Measurements from ENCODE around the gene BTBD7. TPM values are rescaled to one million over a fixed set of nuclear protein-coding genes. Genes with fewer than 3 reads are reported as not detected.
"Not testable (repeated sequence)": the region's sequence is repeated elsewhere in the genome, so short reads cannot be mapped to it uniquely, and the experiment has no call there.

Gene BTBD7
- total RNA-seq, 1 donor from 2014 or later: 53.2 TPM

DNA sequence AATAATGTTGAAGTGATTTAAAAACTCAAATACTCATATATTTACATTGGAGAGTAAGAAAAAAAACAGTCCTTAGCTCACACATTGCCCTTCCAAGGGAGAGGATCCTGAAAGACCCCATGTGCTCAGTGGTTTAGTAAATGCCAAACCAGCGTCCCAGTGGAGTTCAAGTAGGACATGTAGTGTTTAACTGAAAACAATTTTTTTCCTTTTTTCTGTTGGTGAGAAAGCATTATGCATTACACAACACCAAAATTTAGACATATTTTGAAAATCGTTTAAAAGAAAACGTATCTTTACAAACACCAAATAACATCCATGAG lies 92.2 kb downstream of the BTBD7 start:
- Histone ChIP-seq H3K27ac (ENCODE audit: low read depth, low read length) (peak overlapping the region; percentile 71), H4K20me1 (ENCODE audit: insufficient read depth, low read length) (no peaks in the 10 kb centered on the region), H3K4me2 (ENCODE audit: low read length) (peak overlapping the region; percentile 62), H3K9ac (ENCODE audit: low read length) (peak overlapping the region; percentile 12), H3K79me2 (ENCODE audit: insufficient read depth, low read length) (no peaks in the 10 kb centered on the region), H3K4me3 (ENCODE audit: insufficient read depth, low read depth, low read length) (peak overlapping the region; percentile 26), H3K9me3 (ENCODE audit: insufficient read depth, low read depth, low read length) (no peaks in the 10 kb centered on the region), H2AFZ (ENCODE audit: low read depth, low read length) (no peak overlapping the region), H3K27me3 (ENCODE audit: insufficient read depth, low read length) (no peaks in the 10 kb centered on the region), H3K36me3 (ENCODE audit: insufficient read depth, low read length) (peaks cover 16% of the 10 kb centered on the region), H3K4me1 (ENCODE audit: insufficient read depth, low read length) (peaks cover 10% of the 10 kb centered on the region)
- Mint-ChIP-seq H3K27ac (ENCODE audit: unreplicated experiment) (peak overlapping the region; percentile 38), H3K9me3 (ENCODE audit: unreplicated experiment) (no peaks in the 10 kb centered on the region), H3K4me3 (ENCODE audit: unreplicated experiment) (peak overlapping the region; percentile 8), H3K27me3 (ENCODE audit: low read depth, unreplicated experiment) (no peaks in the 10 kb centered on the region), H3K36me3 (ENCODE audit: low read depth, unreplicated experiment) (peaks cover 16% of the 10 kb centered on the region), H3K4me1 (ENCODE audit: low read depth, unreplicated experiment) (peaks cover 17% of the 10 kb centered on the region)
- no peak for DNase-seq (ENCODE audit: low read depth)
- no peak for FAIRE-seq
- no peak for TF ChIP-seq EZH2 (IDR thresholded peaks at IDR 0.05; ENCODE audit: insufficient read depth, low read length)
- TF ChIP-seq, protein P1, sequence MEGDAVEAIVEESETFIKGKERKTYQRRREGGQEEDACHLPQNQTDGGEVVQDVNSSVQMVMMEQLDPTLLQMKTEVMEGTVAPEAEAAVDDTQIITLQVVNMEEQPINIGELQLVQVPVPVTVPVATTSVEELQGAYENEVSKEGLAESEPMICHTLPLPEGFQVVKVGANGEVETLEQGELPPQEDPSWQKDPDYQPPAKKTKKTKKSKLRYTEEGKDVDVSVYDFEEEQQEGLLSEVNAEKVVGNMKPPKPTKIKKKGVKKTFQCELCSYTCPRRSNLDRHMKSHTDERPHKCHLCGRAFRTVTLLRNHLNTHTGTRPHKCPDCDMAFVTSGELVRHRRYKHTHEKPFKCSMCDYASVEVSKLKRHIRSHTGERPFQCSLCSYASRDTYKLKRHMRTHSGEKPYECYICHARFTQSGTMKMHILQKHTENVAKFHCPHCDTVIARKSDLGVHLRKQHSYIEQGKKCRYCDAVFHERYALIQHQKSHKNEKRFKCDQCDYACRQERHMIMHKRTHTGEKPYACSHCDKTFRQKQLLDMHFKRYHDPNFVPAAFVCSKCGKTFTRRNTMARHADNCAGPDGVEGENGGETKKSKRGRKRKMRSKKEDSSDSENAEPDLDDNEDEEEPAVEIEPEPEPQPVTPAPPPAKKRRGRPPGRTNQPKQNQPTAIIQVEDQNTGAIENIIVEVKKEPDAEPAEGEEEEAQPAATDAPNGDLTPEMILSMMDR (IDR thresholded peaks at IDR 0.05; ENCODE audit: insufficient read depth, low read depth, low read length): no peak

DNA sequence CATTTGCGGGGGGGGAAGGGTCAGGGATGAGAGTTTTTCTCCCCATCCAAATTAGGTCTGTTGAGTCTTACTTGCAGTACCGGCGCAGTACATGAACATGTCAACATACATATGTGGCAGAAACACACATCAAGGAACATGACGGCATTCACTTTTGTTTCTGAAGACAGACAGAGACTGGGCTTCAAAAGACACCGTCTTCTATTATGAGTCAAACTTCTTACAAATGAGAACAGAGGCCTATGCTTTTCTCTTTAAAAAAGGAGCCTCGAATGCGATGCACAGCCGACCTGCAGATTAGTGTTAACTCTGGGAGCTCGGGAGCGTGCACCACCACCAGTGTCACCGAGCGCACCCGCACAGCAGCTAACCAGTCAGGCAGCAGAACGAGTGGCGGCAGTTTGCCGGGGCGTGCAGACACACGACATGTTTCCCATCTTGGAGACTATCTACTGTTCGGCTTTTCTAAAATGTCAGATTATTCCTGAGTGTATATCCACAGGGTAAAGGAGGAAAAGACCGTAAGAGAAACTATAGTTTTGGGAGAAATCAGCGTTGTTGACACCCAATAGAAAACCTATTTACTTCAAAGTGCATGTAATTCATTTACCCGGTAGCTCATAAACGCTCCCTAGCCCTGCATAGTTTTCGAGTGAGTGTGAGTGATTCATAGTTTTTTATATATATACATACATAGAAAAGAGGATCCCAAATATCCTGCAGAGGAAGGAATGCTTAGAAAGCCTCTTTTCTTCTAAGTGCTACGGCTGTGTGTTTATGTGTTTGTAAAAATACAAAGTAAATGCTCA lies 92.8 kb downstream of the BTBD7 start:
- Mint-ChIP-seq H3K27ac (ENCODE audit: unreplicated experiment) (peak overlapping the region; percentile 38), H3K36me3 (ENCODE audit: low read depth, unreplicated experiment) (peaks cover 14% of the 10 kb centered on the region), H3K9me3 (ENCODE audit: unreplicated experiment) (no peaks in the 10 kb centered on the region), H3K4me1 (ENCODE audit: low read depth, unreplicated experiment) (peaks cover 17% of the 10 kb centered on the region), H3K27me3 (ENCODE audit: low read depth, unreplicated experiment) (no peaks in the 10 kb centered on the region), H3K4me3 (ENCODE audit: unreplicated experiment) (peak overlapping the region; percentile 8)
- H3K27me3 ChIP-seq (ENCODE audit: insufficient read depth, low read length): no peaks in the 10 kb centered on the region
- no peaks in the 10 kb centered on the region for H3K79me2 ChIP-seq (ENCODE audit: insufficient read depth, low read length)
- H3K9ac ChIP-seq (ENCODE audit: low read length): peak overlapping the region; percentile 42
- H3K4me2 ChIP-seq (ENCODE audit: low read length): peak overlapping the region; percentile 62
- H3K4me3 ChIP-seq (ENCODE audit: insufficient read depth, low read depth, low read length): no peak overlapping the region
- no peak for FAIRE-seq
- no peaks in the 10 kb centered on the region for H3K9me3 ChIP-seq (ENCODE audit: insufficient read depth, low read depth, low read length)
- H3K27ac ChIP-seq (ENCODE audit: low read depth, low read length): peak overlapping the region; percentile 71
- TF ChIP-seq EZH2 (IDR thresholded peaks at IDR 0.05; ENCODE audit: insufficient read depth, low read length): no peak
- TF ChIP-seq, protein P1 (IDR thresholded peaks at IDR 0.05; ENCODE audit: insufficient read depth, low read depth, low read length): no peak
- peaks cover 14% of the 10 kb centered on the region for H3K4me1 ChIP-seq (ENCODE audit: insufficient read depth, low read length)
- peaks cover 10% of the 10 kb centered on the region for H3K36me3 ChIP-seq (ENCODE audit: insufficient read depth, low read length)
- H4K20me1 ChIP-seq (ENCODE audit: insufficient read depth, low read length): no peaks in the 10 kb centered on the region
- no peak overlapping the region for H2AFZ ChIP-seq (ENCODE audit: low read depth, low read length)
- peak; percentile 73 for DNase-seq (ENCODE audit: low read depth)

DNA sequence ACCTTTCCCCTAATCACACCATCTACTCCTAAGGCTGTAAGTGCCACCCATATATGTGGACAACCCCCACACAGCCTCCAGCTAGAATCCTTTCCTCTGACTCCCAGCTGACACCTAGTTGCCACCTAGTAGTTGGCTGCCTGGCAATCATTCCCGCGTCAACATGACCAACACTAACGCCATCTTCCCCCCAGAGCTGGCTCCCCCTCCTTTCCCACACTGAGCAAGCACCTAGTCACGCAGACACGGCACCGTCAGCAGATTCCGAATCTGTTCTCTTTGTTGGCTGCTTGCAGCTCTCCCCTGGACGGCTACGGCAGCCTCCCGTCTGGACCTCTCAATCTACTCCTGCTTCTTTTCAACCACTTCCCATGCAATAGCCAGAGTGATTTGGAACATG lies 98.0 kb downstream of the BTBD7 start:
- no peak overlapping the region for H3K4me3 Mint-ChIP-seq (ENCODE audit: unreplicated experiment)
- Histone ChIP-seq H3K36me3 (ENCODE audit: insufficient read depth, low read length) (no peaks in the 10 kb centered on the region), H3K27ac (ENCODE audit: low read depth, low read length) (peak overlapping the region; percentile 62), H3K27me3 (ENCODE audit: insufficient read depth, low read length) (no peaks in the 10 kb centered on the region), H4K20me1 (ENCODE audit: insufficient read depth, low read length) (no peaks in the 10 kb centered on the region), H2AFZ (ENCODE audit: low read depth, low read length) (no peak overlapping the region), H3K9ac (ENCODE audit: low read length) (peak overlapping the region; percentile 75), H3K4me3 (ENCODE audit: insufficient read depth, low read depth, low read length) (no peak overlapping the region), H3K4me1 (ENCODE audit: insufficient read depth, low read length) (peaks cover 15% of the 10 kb centered on the region), H3K79me2 (ENCODE audit: insufficient read depth, low read length) (no peaks in the 10 kb centered on the region), H3K9me3 (ENCODE audit: insufficient read depth, low read depth, low read length) (no peaks in the 10 kb centered on the region), H3K4me2 (ENCODE audit: low read length) (peak overlapping the region; percentile 64)
- H3K27me3 Mint-ChIP-seq (ENCODE audit: low read depth, unreplicated experiment): no peaks in the 10 kb centered on the region
- DNase-seq (ENCODE audit: low read depth) (peak; percentile 88), FAIRE-seq (no peak)
- peak overlapping the region; percentile 9 for H3K27ac Mint-ChIP-seq (ENCODE audit: unreplicated experiment)
- H3K36me3 Mint-ChIP-seq (ENCODE audit: low read depth, unreplicated experiment): peaks cover 5% of the 10 kb centered on the region
- peaks cover 12% of the 10 kb centered on the region for H3K4me1 Mint-ChIP-seq (ENCODE audit: low read depth, unreplicated experiment)
- no peak for TF ChIP-seq EZH2 (IDR thresholded peaks at IDR 0.05; ENCODE audit: insufficient read depth, low read length)
- TF ChIP-seq, protein P1 (IDR thresholded peaks at IDR 0.05; ENCODE audit: insufficient read depth, low read depth, low read length): no peak
- peaks cover 5% of the 10 kb centered on the region for H3K9me3 Mint-ChIP-seq (ENCODE audit: unreplicated experiment)

DNA sequence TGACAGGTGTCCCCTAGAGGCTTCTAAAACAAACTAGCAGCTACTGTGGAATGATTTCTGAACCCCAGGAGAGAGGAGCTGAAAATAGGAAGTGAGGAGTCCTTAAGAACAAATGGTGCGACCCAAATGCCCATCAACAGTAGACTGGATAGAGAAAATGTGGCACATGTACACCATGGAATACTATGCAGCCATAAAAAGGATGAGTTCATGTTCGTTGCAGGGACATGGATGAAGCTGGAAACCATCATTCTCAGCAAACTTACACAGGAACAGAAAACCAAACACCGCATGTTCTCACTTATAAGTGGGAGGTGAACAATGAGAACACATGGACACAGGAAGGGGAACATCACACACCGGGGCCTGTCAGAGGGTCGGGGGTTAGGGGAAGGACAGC lies 99.8 kb downstream of the BTBD7 start:
- peaks cover 10% of the 10 kb centered on the region for H3K36me3 Mint-ChIP-seq (ENCODE audit: low read depth, unreplicated experiment)
- H3K4me1 Mint-ChIP-seq (ENCODE audit: low read depth, unreplicated experiment); H3K4me3 Mint-ChIP-seq (ENCODE audit: unreplicated experiment); FAIRE-seq; DNase-seq (ENCODE audit: low read depth); H3K27ac Mint-ChIP-seq (ENCODE audit: unreplicated experiment); H3K27me3 Mint-ChIP-seq (ENCODE audit: low read depth, unreplicated experiment); H3K27me3 ChIP-seq (ENCODE audit: insufficient read depth, low read length); H3K4me3 ChIP-seq (ENCODE audit: insufficient read depth, low read depth, low read length); H3K27ac ChIP-seq (ENCODE audit: low read depth, low read length); H3K4me2 ChIP-seq (ENCODE audit: low read length); H4K20me1 ChIP-seq (ENCODE audit: insufficient read depth, low read length); H3K9me3 Mint-ChIP-seq (ENCODE audit: unreplicated experiment); H3K79me2 ChIP-seq (ENCODE audit: insufficient read depth, low read length); H3K9ac ChIP-seq (ENCODE audit: low read length); H3K36me3 ChIP-seq (ENCODE audit: insufficient read depth, low read length); H3K9me3 ChIP-seq (ENCODE audit: insufficient read depth, low read depth, low read length); H2AFZ ChIP-seq (ENCODE audit: low read depth, low read length): not testable (repeated sequence)
- peaks cover 15% of the 10 kb centered on the region for H3K4me1 ChIP-seq (ENCODE audit: insufficient read depth, low read length)

Measured in astrocyte (in vitro differentiated cells and primary cell).